Right atrium auricular region (tissue), 2 donors: ENCODE data around the gene UBAC1. TPM values are rescaled to one million over a fixed set of nuclear protein-coding genes. Genes with fewer than 3 reads are reported as not detected.

Experiments used
- total RNA-seq, 2 donors: library from RNA; depleted of rRNA; stranded (reverse); fragments of >200 nt; gene quantifications; one replicate each; pipeline ENCODE4 v1.1.0, GENCODE V29; 2016

The UBAC1 gene
- total RNA-seq, 2 donors from 2014 or later: 58.6 to 76.9 TPM

Other genes with a start within 250 kb of the UBAC1 start
- gene CAMSAP1, start 53.8 kb downstream of the UBAC1 start, total RNA-seq: 10 to 100 TPM; 19.4 to 21.4 TPM
- gene NACC2, start 133.9 kb upstream of the UBAC1 start, total RNA-seq: 10 to 100 TPM; 49.1 to 55.5 TPM
- gene TMEM250, start 157.5 kb upstream of the UBAC1 start, total RNA-seq: 10 to 100 TPM; 20.3 to 29.3 TPM
- under 1 TPM in 1 of 2 donors, not detected in 1; 0.16 TPM for gene LHX3, start 243.8 kb upstream of the UBAC1 start, total RNA-seq